Measurements from ENCODE around the gene PAK1.

The PAK1 gene

DNA sequence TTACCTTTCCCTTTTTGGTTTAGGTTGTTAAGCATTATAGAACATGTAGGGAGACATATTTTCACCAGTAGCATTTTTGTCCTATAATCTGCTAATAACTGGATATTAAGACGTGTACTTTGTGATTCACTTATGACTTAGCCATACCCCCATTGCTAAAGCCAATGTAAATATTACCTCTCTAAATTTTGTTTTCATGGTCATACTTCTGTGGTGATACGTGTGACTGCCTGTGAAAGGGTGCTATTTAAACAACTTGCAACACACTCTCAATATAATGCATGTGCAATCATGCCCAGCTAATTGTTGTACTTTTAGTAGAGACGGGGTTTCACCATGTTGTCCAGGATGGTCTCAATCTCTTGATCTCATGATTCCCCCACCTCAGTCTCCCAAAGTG is 36.2 kb upstream of the PAK1 start:
- Histone ChIP-seq H3K27ac (replicated peaks) (no peak overlapping the region), H3K4me3 (replicated peaks; ENCODE audit: insufficient read depth, low read length) (no peak overlapping the region), H3K27me3 (ENCODE audit: insufficient read depth, poor library complexity, severe bottlenecking) (no peaks in the 10 kb centered on the region)
- no peak for TF ChIP-seq GABPA (IDR thresholded peaks at IDR 0.05; ENCODE audit: low read depth)
- TF ChIP-seq SPI1 (IDR thresholded peaks at IDR 0.05; ENCODE audit: borderline replicate concordance, low read depth) = no peak
- TF ChIP-seq, protein P1, sequence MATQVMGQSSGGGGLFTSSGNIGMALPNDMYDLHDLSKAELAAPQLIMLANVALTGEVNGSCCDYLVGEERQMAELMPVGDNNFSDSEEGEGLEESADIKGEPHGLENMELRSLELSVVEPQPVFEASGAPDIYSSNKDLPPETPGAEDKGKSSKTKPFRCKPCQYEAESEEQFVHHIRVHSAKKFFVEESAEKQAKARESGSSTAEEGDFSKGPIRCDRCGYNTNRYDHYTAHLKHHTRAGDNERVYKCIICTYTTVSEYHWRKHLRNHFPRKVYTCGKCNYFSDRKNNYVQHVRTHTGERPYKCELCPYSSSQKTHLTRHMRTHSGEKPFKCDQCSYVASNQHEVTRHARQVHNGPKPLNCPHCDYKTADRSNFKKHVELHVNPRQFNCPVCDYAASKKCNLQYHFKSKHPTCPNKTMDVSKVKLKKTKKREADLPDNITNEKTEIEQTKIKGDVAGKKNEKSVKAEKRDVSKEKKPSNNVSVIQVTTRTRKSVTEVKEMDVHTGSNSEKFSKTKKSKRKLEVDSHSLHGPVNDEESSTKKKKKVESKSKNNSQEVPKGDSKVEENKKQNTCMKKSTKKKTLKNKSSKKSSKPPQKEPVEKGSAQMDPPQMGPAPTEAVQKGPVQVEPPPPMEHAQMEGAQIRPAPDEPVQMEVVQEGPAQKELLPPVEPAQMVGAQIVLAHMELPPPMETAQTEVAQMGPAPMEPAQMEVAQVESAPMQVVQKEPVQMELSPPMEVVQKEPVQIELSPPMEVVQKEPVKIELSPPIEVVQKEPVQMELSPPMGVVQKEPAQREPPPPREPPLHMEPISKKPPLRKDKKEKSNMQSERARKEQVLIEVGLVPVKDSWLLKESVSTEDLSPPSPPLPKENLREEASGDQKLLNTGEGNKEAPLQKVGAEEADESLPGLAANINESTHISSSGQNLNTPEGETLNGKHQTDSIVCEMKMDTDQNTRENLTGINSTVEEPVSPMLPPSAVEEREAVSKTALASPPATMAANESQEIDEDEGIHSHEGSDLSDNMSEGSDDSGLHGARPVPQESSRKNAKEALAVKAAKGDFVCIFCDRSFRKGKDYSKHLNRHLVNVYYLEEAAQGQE (IDR thresholded peaks at IDR 0.05; ENCODE audit: insufficient replicate concordance, low read depth) = no peak
- TF ChIP-seq POLR2AphosphoS5 (IDR thresholded peaks at IDR 0.05; ENCODE audit: low read depth) = no peak
- no peak for TF ChIP-seq CTCF (IDR thresholded peaks at IDR 0.05; ENCODE audit: insufficient read depth, low read length)
- DNase-seq (ENCODE audit: low read depth in 1 of 2, low spot score in 1 of 2) = no peak

DNA sequence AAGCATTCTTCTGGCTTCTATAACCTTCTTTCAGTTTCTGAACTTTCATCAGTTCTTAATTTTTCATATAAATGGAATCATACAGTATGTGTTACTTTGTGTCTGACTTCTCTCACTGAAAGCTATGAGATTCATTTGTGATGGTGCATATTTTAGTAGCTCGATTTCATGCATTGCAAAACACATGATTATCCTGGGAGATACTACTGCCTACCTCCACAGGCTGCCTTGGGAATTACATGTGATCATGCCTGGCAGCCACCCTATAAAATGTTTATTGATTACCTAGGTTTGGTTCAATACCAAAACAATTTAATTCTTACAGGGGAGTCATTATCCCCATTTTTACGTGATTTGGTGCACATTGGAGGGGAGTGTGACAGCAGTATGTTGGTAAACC is 34.1 kb upstream of the PAK1 start:
- Histone ChIP-seq H3K27ac (replicated peaks) (no peak overlapping the region), H3K27me3 (ENCODE audit: insufficient read depth, poor library complexity, severe bottlenecking) (no peaks in the 10 kb centered on the region), H3K4me3 (replicated peaks; ENCODE audit: insufficient read depth, low read length) (no peak overlapping the region)
- no peak for DNase-seq (ENCODE audit: low read depth in 1 of 2, low spot score in 1 of 2)
- no peak for TF ChIP-seq SPI1 (IDR thresholded peaks at IDR 0.05; ENCODE audit: borderline replicate concordance, low read depth)
- no peak for TF ChIP-seq CTCF (IDR thresholded peaks at IDR 0.05; ENCODE audit: insufficient read depth, low read length)
- TF ChIP-seq, protein P1 (IDR thresholded peaks at IDR 0.05; ENCODE audit: insufficient replicate concordance, low read depth) = no peak
- no peak for TF ChIP-seq GABPA (IDR thresholded peaks at IDR 0.05; ENCODE audit: low read depth)
- TF ChIP-seq POLR2AphosphoS5 (IDR thresholded peaks at IDR 0.05; ENCODE audit: low read depth) = no peak

DNA sequence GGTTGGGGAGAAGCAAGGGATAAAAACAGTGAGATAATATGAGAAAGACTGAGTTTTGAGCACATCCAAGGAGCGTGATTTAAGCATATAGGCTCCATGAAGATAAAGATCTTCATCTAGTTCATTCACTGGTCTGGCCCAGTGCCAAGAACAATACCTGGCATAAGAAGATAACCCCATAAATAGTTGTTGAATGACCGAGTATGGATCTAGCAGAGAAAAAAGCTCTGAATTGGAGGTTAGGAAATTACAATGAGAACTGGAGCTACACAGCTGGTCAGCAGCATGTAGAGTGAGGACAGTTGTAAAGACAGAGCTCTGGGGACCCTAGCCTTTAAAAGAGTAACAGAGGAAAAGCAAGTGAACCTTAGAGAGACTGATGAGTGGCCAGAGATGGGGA is 33.0 kb upstream of the PAK1 start:
- TF ChIP-seq GABPA (IDR thresholded peaks at IDR 0.05; ENCODE audit: low read depth) = no peak
- TF ChIP-seq SPI1 (IDR thresholded peaks at IDR 0.05; ENCODE audit: borderline replicate concordance, low read depth) = no peak
- TF ChIP-seq POLR2AphosphoS5 (IDR thresholded peaks at IDR 0.05; ENCODE audit: low read depth) = no peak
- no peak for TF ChIP-seq CTCF (IDR thresholded peaks at IDR 0.05; ENCODE audit: insufficient read depth, low read length)
- TF ChIP-seq, protein P1 (IDR thresholded peaks at IDR 0.05; ENCODE audit: insufficient replicate concordance, low read depth) = no peak
- DNase-seq (ENCODE audit: low read depth in 1 of 2, low spot score in 1 of 2) = no peak
- Histone ChIP-seq H3K27ac (replicated peaks) (no peak overlapping the region), H3K27me3 (ENCODE audit: insufficient read depth, poor library complexity, severe bottlenecking) (no peaks in the 10 kb centered on the region), H3K4me3 (replicated peaks; ENCODE audit: insufficient read depth, low read length) (no peak overlapping the region)
